Heart right ventricle (tissue), 16 donors: ENCODE data around the gene CIITA. TPM values are rescaled to one million over a fixed set of nuclear protein-coding genes. Genes with fewer than 3 reads are reported as not detected.

Experiments used
- ATAC-seq, 8 donors: fragments of 200-7000 bp; cut with Tn5 transposase; one replicate each; pipeline ENCODE4 v1.9.1; 2020; ENCODE audit warnings: mild to moderate bottlenecking in 8 of 8, moderate library complexity in 8 of 8, moderate number of reproducible peaks in 1 of 8
- DNase-seq, 2 donors: peaks; one replicate each; pipeline ENCODE4 v3.0.0-alpha.2; 2020
- H3K27ac ChIP-seq, 10 donors: fragments of 200-600 bp; sonication (generic) in 2 of 10; one replicate each; pipeline versions ENCODE4 v1.5.0 to v1.8.0; 2020 to 2022; ENCODE audit warnings: mild to moderate bottlenecking in 3 of 10
- H3K27me3 ChIP-seq, 7 donors: fragments of 200-600 bp; one replicate each; pipeline ENCODE4 v1.8.0; 2021 to 2022; ENCODE audit warnings: mild to moderate bottlenecking in 2 of 7
- H3K36me3 ChIP-seq, 9 donors: fragments of 200-600 bp; sonication (generic) in 1 of 9; one replicate each; pipeline versions ENCODE4 v1.5.0 to v1.8.0; 2020 to 2022; ENCODE audit warnings: mild to moderate bottlenecking in 2 of 9
- H3K4me1 ChIP-seq, 9 donors: fragments of 200-600 bp; sonication (generic) in 1 of 9; one replicate each; pipeline versions ENCODE4 v1.5.0 to v1.8.0; 2020 to 2022; ENCODE audit warnings: mild to moderate bottlenecking in 4 of 9
- H3K4me3 ChIP-seq, 10 donors: fragments of 200-600 bp; sonication (generic) in 2 of 10; one replicate each; pipeline versions ENCODE4 v1.5.0 to v1.8.0; 2020 to 2022; ENCODE audit warnings: mild to moderate bottlenecking in 7 of 10, moderate library complexity in 2 of 10
- H3K9me3 ChIP-seq, 11 donors: fragments of 200-600 bp in 10 of 11; sonication (generic) in 2 of 11; one replicate each; pipeline versions ENCODE4 v1.5.0 to v1.8.0; 2013 to 2022; ENCODE audit warnings: mild to moderate bottlenecking in 2 of 11, control low read depth in 1 of 11, moderate library complexity in 1 of 11
- WGBS, 2 donors: extraction: QIAGEN DNeasy Blood & Tissue Kit; methylation state at CpG; one replicate each; pipeline ENCODE4 v1.1.7; 2013; ENCODE audit warnings: inconsistent platforms in 1 of 2; 5-methylcytosine and 5-hydroxymethylcytosine counted together
- intact Hi-C, 10 donors: fragments of 100-400 bp; cut with DNase I; formaldehyde crosslinking; loops; one replicate each; pipeline versions ENCODE4 v1.11.1 to v1.14.2; 2022
- polyA plus RNA-seq, 2 donors: library from polyadenylated mRNA; stranded (reverse); fragments of 200-250 nt; gene quantifications; one replicate each; pipeline ENCODE4 v1.2.3, GENCODE V29; 2013
- total RNA-seq, 10 donors: library from RNA; stranded (reverse); fragmentation: NEBNext Ultra II Directional in 3 of 10; extraction: Animal tissue kit (Norgen Biotek cat#: 25700) in 3 of 10; gene quantifications; one replicate each; pipeline versions ENCODE4 v1.2.1 to v1.2.4, GENCODE V29; 2021 to 2023
- TF ChIP-seq, protein P1 (sequence below), 9 donors: fragments of 200-600 bp; sonication (generic) in 2 of 9; IDR thresholded peaks; one replicate each; pipeline versions ENCODE4 v1.5.0 to v1.8.0; 2021 to 2022; ENCODE audit warnings: antibody characterized with exemption in 9 of 9, mild to moderate bottlenecking in 5 of 9, moderate library complexity in 1 of 9
- donor health status: Arrhythmogenic right ventricular cardiomyopathy.
- donor health status: ischemic (EF 13 %, LVEDD 7.1; RV severe dilation, severe dysfunction).
- donor health status: healthy with polysubstance abuse.
- donor health status: DM: no; HTN: yes; CAD: no.
- donor health status: DM: no; HTN: no; CAD: no.
- donor health status: ischemic (EF 25% LVEDD 6.9; RV normal size, moderate dysfunction).
- donor health status: ischemic (EF 25% LVEDD 5.7; RV mildly dilated, moderate dysfunction).
- donor health status: healthy.
- donor health status: DM: yes; HTN: yes; CAD: no.
- donor health status: Ischemic cardiomyopathy.
- donor health status: ischemic (EF 35%, LVEDD 5.7; RV mildly dilated, moderate dysfunction).
- donor health status: nonischemic (EF 11% LVEDD 7.7; RV severe dilation, severe dysfunction).
- donor health status: DM: yes; HTN: yes; CAD: no.
- donor health status: PGD.
- donor health status: ischemic (EF 29% LVEDD 5.4; RV normal size, mild dysfunction).
- donor health status: nonischemic (EF 23%, LVEDD 6.1; RV moderate dilation, normal function).

Gene CIITA
- total and polyA plus RNA-seq, 12 donors, result 2.1 to 50.8 (median 8.7) TPM

DNA sequence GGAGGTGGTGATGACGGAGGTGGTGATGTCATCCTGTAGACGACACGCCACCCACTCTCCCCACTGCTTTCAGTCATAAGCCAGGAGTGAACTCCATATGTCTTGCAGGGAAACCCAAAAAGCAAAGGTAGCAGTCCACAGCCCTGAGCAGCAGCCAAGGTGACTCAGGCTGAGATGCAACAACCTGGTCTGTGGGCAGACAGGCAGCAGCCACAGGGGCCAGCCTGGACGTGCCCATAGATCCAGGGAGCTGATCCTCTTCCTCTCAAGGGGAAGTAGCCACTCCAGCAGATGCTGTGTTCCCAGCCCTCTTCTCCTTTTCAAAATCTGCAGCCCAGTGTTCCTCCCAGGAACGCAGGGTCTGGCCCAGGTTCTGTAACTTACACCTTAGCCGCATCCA, 17.3 kb upstream of the CIITA start:
- TF ChIP-seq, protein P1, sequence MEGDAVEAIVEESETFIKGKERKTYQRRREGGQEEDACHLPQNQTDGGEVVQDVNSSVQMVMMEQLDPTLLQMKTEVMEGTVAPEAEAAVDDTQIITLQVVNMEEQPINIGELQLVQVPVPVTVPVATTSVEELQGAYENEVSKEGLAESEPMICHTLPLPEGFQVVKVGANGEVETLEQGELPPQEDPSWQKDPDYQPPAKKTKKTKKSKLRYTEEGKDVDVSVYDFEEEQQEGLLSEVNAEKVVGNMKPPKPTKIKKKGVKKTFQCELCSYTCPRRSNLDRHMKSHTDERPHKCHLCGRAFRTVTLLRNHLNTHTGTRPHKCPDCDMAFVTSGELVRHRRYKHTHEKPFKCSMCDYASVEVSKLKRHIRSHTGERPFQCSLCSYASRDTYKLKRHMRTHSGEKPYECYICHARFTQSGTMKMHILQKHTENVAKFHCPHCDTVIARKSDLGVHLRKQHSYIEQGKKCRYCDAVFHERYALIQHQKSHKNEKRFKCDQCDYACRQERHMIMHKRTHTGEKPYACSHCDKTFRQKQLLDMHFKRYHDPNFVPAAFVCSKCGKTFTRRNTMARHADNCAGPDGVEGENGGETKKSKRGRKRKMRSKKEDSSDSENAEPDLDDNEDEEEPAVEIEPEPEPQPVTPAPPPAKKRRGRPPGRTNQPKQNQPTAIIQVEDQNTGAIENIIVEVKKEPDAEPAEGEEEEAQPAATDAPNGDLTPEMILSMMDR (IDR thresholded peaks at IDR 0.05), result no peak
- Histone ChIP-seq H3K4me3 (no peak overlapping the region), H3K4me1 (peaks cover 0 to 18% (median 0%) of the 10 kb centered on the region in 9 donors), H3K27me3 (peaks cover 0 to under 1% (median 0%) of the 10 kb centered on the region in 7 donors), H3K9me3 (no peaks in the 10 kb centered on the region), H3K27ac (no peak overlapping the region), H3K36me3 (no peaks in the 10 kb centered on the region)
- intact Hi-C loops, result no loop called here
- ATAC-seq (peak in 1 of 8 donors; percentile 33), DNase-seq (no peak)
- 90 to 91% methylated on average over 6 of the region's 6 CpGs for WGBS, 2 donors

DNA sequence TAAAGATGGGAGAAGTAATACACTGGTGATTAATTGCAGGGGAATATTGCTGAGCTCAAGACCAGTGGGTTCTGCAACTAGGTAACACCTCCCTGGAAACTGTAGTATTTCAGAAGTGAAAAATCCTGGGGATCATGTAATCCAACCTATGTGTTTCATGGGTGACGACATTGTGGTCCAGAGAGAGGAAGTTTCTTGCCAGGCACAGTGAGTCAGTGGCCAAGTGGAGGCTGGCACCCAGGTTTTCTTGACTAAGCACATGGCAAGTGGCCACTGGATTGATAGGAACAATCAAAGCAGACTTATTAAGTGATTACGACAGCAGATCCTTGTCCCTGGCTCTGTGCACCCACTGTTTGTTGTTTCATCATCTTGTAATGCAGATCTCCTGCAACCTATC, 14.6 kb upstream of the CIITA start:
- DNase-seq (no peak), ATAC-seq (peak in 6 of 8 donors; percentile 28 to 79 (median 60))
- 59 to 86% methylated on average over 2 of the region's 2 CpGs for WGBS, 2 donors
- H3K27ac ChIP-seq, result no peak overlapping the region
- TF ChIP-seq, protein P1 (IDR thresholded peaks at IDR 0.05), result no peak
- peaks cover 0 to 33% (median 6%) of the 10 kb centered on the region in 9 donors for H3K4me1 ChIP-seq
- H3K36me3 ChIP-seq, result no peaks in the 10 kb centered on the region
- H3K9me3 ChIP-seq, result no peaks in the 10 kb centered on the region
- H3K4me3 ChIP-seq, result no peak overlapping the region
- H3K27me3 ChIP-seq, result peaks cover 0 to 4% (median 0%) of the 10 kb centered on the region in 7 donors
- intact Hi-C loops, result no loop called here

DNA sequence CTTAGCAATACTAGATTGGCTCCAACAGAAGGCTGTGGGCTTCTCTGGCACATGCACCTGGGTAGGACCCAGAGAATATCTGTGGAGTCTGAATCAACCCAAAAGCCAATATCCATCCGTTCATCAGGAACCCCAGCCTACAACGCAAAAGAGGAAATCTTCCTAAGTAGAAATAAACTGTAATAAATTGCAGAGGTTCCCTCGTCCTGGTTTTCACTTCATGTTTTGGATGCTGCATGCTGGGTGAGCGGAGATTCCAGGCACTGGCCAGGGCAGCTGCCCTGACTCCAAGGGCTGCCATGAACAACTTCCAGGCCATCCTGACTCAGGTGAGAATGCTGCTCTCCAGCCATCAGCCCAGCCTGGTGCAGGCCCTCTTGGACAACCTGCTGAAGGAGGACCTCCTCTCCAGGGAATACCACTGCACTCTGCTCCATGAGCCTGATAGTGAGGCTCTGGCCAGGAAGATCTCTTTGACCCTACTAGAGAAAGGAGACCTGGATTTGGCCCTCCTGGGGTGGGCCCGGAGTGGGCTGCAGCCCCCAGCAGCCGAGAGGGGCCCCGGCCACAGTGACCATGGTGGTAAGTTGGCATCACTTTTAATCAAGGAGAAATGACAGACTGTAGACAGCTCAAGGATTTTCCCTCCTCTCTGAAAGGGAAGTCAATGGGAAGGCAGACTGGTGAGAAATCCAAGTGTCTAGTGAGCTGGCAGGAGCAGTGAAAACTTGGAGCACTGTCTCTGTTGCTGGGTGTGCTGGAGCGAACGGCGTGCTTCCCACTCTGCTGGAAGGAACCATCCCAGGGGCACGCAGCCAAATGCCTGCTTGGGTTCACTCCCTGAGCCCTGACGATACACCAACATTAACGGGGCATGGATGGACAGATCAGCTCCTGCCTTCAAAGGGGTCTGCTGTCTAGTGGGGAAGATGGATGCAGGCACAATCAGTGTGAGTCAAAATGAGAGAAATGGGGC, 10.7 kb upstream of the CIITA start:
- Histone ChIP-seq H3K4me3 (peak overlapping the region in 6 of 10 donors; percentile 23 to 35 (median 29)), H3K27ac (peak overlapping the region in 5 of 10 donors; percentile 37 to 90 (median 62)), H3K27me3 (peaks cover 0 to 4% (median 0%) of the 10 kb centered on the region in 7 donors), H3K36me3 (no peaks in the 10 kb centered on the region), H3K9me3 (no peaks in the 10 kb centered on the region), H3K4me1 (peaks cover 0 to 71% (median 43%) of the 10 kb centered on the region in 9 donors)
- DNase-seq (peak in 1 of 2 donors; percentile 64), ATAC-seq (peak in 4 of 8 donors; percentile 18 to 43 (median 25))
- TF ChIP-seq, protein P1 (IDR thresholded peaks at IDR 0.05), result no peak
- 63 to 73% methylated on average over 13 of the region's 13 CpGs for WGBS, 2 donors
- intact Hi-C loops, result loop anchor here in 1 of 10 donors (5.0 kb wide), 1 partner anchor 39 kb away; no protein-coding TSS in a partner anchor

DNA sequence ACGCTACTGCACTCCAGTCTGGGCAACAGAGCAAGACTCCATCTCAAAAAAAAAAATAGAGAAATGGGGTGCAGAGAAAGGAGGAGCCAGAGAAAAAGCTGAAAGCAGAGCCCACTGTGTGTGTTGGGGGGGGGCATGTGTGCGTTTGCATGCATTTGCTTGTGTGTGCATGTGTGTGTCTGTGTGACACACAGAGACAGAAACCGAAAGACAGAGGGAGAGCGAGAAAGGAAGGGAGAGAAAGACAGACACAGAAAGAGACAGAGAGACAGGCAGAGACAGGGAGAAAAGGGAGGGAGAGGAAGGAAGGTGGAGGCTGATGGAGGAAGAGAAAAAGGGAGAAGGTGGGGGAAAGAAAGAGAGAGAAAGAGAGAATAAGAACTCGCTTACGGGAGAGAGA, 9.8 kb upstream of the CIITA start:
- ATAC-seq, result no peak
- 93 to 94% methylated on average over 6 of the region's 6 CpGs for WGBS, 2 donors
- peak overlapping the region in 5 of 10 donors; percentile 37 to 90 (median 65) for H3K27ac ChIP-seq
- H3K4me3 ChIP-seq, result peak overlapping the region in 5 of 10 donors; percentile 23 to 35 (median 31)
- intact Hi-C loops, result loop anchor here in 1 of 10 donors (5.0 kb wide), 1 partner anchor 40 kb away; no protein-coding TSS in a partner anchor
- H3K36me3 ChIP-seq, result no peaks in the 10 kb centered on the region
- TF ChIP-seq, protein P1 (IDR thresholded peaks at IDR 0.05), result no peak
- no peak for DNase-seq
- no peaks in the 10 kb centered on the region for H3K9me3 ChIP-seq
- H3K4me1 ChIP-seq, result peaks cover 0 to 74% (median 52%) of the 10 kb centered on the region in 9 donors
- H3K27me3 ChIP-seq, result peaks cover 0 to 4% (median 0%) of the 10 kb centered on the region in 7 donors
